HepG2 (cell line): ENCODE data around the gene GSTCD. TPM values are rescaled to one million over a fixed set of nuclear protein-coding genes. Genes with fewer than 3 reads are reported as not detected.

Source experiments
- ATAC-seq: fragments of 200-7000 bp; cut with Tn5 transposase; 3 replicates; pipeline ENCODE4 v1.9.1; 2020; ENCODE audit warnings: mild to moderate bottlenecking, moderate library complexity
- BruUV-seq: library from RNA; stranded (reverse); fragments of 400-500 nt; replicated peaks from 2 replicates; lab custom pipeline; 2021; lab: Mats Ljungman, UMichigan
- CTCF ChIA-PET: fragments of 300-600 bp; formaldehyde crosslinking; extraction: SDS; loops from one replicate; lab custom pipeline; 2021; ENCODE audit warnings: low total read pairs, inconsistent platforms, low intra/inter-chr PET ratio; lab: Yijun Ruan, JAX
- POLR2A ChIA-PET: fragments of 350-600 bp; sonication (Branson Sonifier 250); formaldehyde crosslinking; loops from one replicate; lab custom pipeline; 2020; ENCODE audit warnings: antibody characterized with exemption, inconsistent platforms; lab: Yijun Ruan, JAX
- DNase-seq: peaks from one replicate; pipeline ENCODE4 v3.0.0-alpha.2; 2015; ENCODE audit warnings: low spot score
- FAIRE-seq: peaks from 3 replicates; lab custom pipeline; 2011; peaks lifted over from hg19 to GRCh38; lab: Jason Lieb, UNC
- H2AFZ ChIP-seq: one replicate; pipeline ENCODE4 v1.6.1; 2011; ENCODE audit warnings: low read length, inconsistent platforms
- H3K27ac ChIP-seq: fragments of 300-600 bp; 3 replicates; pipeline ENCODE4 v1.8.0; 2011; ENCODE audit warnings: mixed run types, mild to moderate bottlenecking, mixed read lengths, low read length, inconsistent platforms; ENCODE audit not compliant: insufficient read depth; ENCODE audit errors: extremely low read length
- H3K27me3 ChIP-seq, 2 experiments: fragments of 200-600 bp in 1 of 2; 2 replicates in 1 of 2; 3 replicates in 1 of 2; pipeline versions ENCODE4 v1.6.0 to v1.8.0; 2011; ENCODE audit warnings: low read length in 2 of 2, mild to moderate bottlenecking in 2 of 2, moderate library complexity in 2 of 2, inconsistent platforms in 1 of 2; ENCODE audit not compliant: insufficient read depth in 2 of 2, control insufficient read depth in 1 of 2
- H3K36me3 ChIP-seq, 2 experiments: fragments of 200-600 bp in 1 of 2; replicated peaks in 1 of 2; 2 replicates in 1 of 2; 3 replicates in 1 of 2; pipeline versions ENCODE4 v1.5.1 to v1.8.0; 2011; ENCODE audit warnings: low read length in 2 of 2, inconsistent platforms in 1 of 2; ENCODE audit not compliant: insufficient read depth in 2 of 2, control insufficient read depth in 1 of 2
- H3K4me1 ChIP-seq: 2 replicates; pipeline ENCODE4 v1.5.1; 2012; ENCODE audit warnings: low read length, inconsistent platforms; ENCODE audit not compliant: insufficient read depth
- H3K4me2 ChIP-seq: 2 replicates; pipeline ENCODE4 v1.6.0; 2011; ENCODE audit warnings: low read depth, low read length, inconsistent platforms
- H3K4me3 ChIP-seq, 3 experiments: fragments of 200-600 bp in 1 of 3; sonication (generic), shearing (Covaris generic) in 1 of 3; replicated peaks in 1 of 3; 2 replicates each; pipeline ENCODE4 v1.5.1; 2011 to 2016; ENCODE audit warnings: low read length in 3 of 3, inconsistent platforms in 2 of 3, low read depth in 2 of 3, mild to moderate bottlenecking in 2 of 3, control low read depth in 1 of 3, mixed read lengths in 1 of 3; ENCODE audit not compliant: insufficient read depth in 1 of 3
- H3K79me2 ChIP-seq: one replicate; pipeline ENCODE4 v1.6.1; 2011; ENCODE audit warnings: low read length, inconsistent platforms; ENCODE audit not compliant: insufficient read depth
- H3K9ac ChIP-seq: 2 replicates; pipeline ENCODE4 v1.6.0; 2011; ENCODE audit warnings: mild to moderate bottlenecking, low read depth, low read length, inconsistent platforms; ENCODE audit not compliant: insufficient read depth
- H3K9me3 ChIP-seq: 2 replicates; pipeline ENCODE4 v1.5.1; 2012; ENCODE audit warnings: mild to moderate bottlenecking, low read length
- H4K20me1 ChIP-seq: 2 replicates; pipeline ENCODE4 v1.6.0; 2011; ENCODE audit warnings: inconsistent platforms, mild to moderate bottlenecking, low read length, moderate library complexity; ENCODE audit not compliant: insufficient read depth
- ATF5 ChIP-seq: sonication (generic); formaldehyde crosslinking; IDR thresholded peaks from 2 replicates; pipeline ENCODE4 v1.4.0; 2020; ENCODE audit warnings: mild to moderate bottlenecking, low read depth, missing genetic modification reagents
- MAFG ChIP-seq: sonication (generic); formaldehyde crosslinking; IDR thresholded peaks from 2 replicates; pipeline ENCODE4 v1.5.1; 2020; ENCODE audit warnings: mild to moderate bottlenecking, missing genetic modification reagents
- NR0B2 ChIP-seq: sonication (generic); formaldehyde crosslinking; IDR thresholded peaks from 2 replicates; pipeline ENCODE4 v1.4.0; 2020; ENCODE audit warnings: mild to moderate bottlenecking, missing genetic modification reagents
- SAP130 ChIP-seq: IDR thresholded peaks from 2 replicates; pipeline ENCODE4 v1.6.1; 2016; ENCODE audit warnings: low read depth
- SP4 ChIP-seq: sonication (generic); formaldehyde crosslinking; IDR thresholded peaks from 2 replicates; pipeline ENCODE4 v1.8.1; 2023; ENCODE audit warnings: mild to moderate bottlenecking, missing genetic modification reagents
- SRY ChIP-seq: sonication (generic); formaldehyde crosslinking; IDR thresholded peaks from 2 replicates; pipeline ENCODE4 v1.8.0; 2022; ENCODE audit warnings: mild to moderate bottlenecking, missing genetic modification reagents
- ZFP62 ChIP-seq: sonication (generic); formaldehyde crosslinking; IDR thresholded peaks from 2 replicates; pipeline ENCODE4 v1.4.0; 2020; ENCODE audit warnings: missing genetic modification reagents
- ZFP91 ChIP-seq: sonication (generic); formaldehyde crosslinking; IDR thresholded peaks from 2 replicates; pipeline ENCODE4 v1.9.0; 2022; ENCODE audit warnings: missing genetic modification reagents, mild to moderate bottlenecking, borderline replicate concordance
- ZMYM3 ChIP-seq: sonication (generic); formaldehyde crosslinking; IDR thresholded peaks from 2 replicates; pipeline ENCODE4 v1.5.1; 2020; ENCODE audit warnings: mild to moderate bottlenecking, missing genetic modification reagents
- ZNF20 ChIP-seq: sonication (generic); formaldehyde crosslinking; IDR thresholded peaks from 2 replicates; pipeline ENCODE4 v1.4.0; 2020; ENCODE audit warnings: mild to moderate bottlenecking, moderate library complexity, missing genetic modification reagents
- ZNF256 ChIP-seq: sonication (generic); formaldehyde crosslinking; conservative IDR thresholded peaks from 2 replicates; pipeline ENCODE4 v1.4.0; 2020; ENCODE audit warnings: missing genetic modification reagents
- ZNF367 ChIP-seq: sonication (generic); formaldehyde crosslinking; IDR thresholded peaks from 2 replicates; pipeline ENCODE4 v1.4.0; 2020; ENCODE audit warnings: missing genetic modification reagents, borderline replicate concordance
- ZNF460 ChIP-seq: sonication (generic); formaldehyde crosslinking; IDR thresholded peaks from 2 replicates; pipeline ENCODE4 v1.5.1; 2020; ENCODE audit warnings: missing genetic modification reagents, mild to moderate bottlenecking, borderline replicate concordance
- ZNF7 ChIP-seq: IDR thresholded peaks from 2 replicates; pipeline ENCODE4 v1.6.1; 2016; ENCODE audit warnings: missing biosample characterization, missing genetic modification reagents
- ZNF766 ChIP-seq: sonication (generic); formaldehyde crosslinking; IDR thresholded peaks from 2 replicates; pipeline ENCODE4 v1.5.0; 2020; ENCODE audit warnings: missing genetic modification reagents, borderline replicate concordance
- WGBS: methylation state at CpG from one replicate; pipeline ENCODE4 v1.1.6; 2017; ENCODE audit warnings: low lambda C conversion rate; 5-methylcytosine and 5-hydroxymethylcytosine counted together
- in situ Hi-C: cut with HindIII; loops from 2 replicates; pipeline ENCODE4 v1.10.0; 2017; ENCODE audit warnings: low pct_unique_long_range_greater_than_20kb; ENCODE audit not compliant: extremely low pct_ligation_motif_present
- intact Hi-C: fragments of 100-400 bp; cut with micrococcal nuclease; formaldehyde crosslinking; loops from one replicate; pipeline ENCODE4 v1.10.0; 2022; ENCODE audit not compliant: unreplicated experiment
- polyA plus RNA-seq, 8 experiments: library from polyadenylated mRNA; depleted of rRNA in 3 of 8; stranded (reverse) in 7 of 8; unstranded in 1 of 8; fragments of >200 nt; fragmentation: Illumina TruSeq in 4 of 8; extraction: Trizol in 4 of 8; gene quantifications; 2 replicates each; pipeline versions ENCODE4 v1.2.1 to v1.2.3, GENCODE V29; 2011 to 2016; ENCODE audit warnings: low read depth in 4 of 8, missing spikeins in 1 of 8, mixed read lengths in 1 of 8; ENCODE audit not compliant: insufficient read depth in 1 of 8
- total RNA-seq, 5 experiments: library from RNA; depleted of rRNA; stranded (reverse); fragments of >200 nt; fragmentation: Illumina TruSeq; extraction: Trizol; gene quantifications; 2 replicates each; pipeline ENCODE4 v1.2.3, GENCODE V29; 2016; ENCODE audit warnings: low read depth in 1 of 5

Gene GSTCD
- total and polyA plus RNA-seq, 2 of the 13 experiments (the other 11 are each of a cell fraction or from before 2014, with no cell fraction given) = 7.9 to 30.8 TPM

- H3K4me2 ChIP-seq = no peak overlapping the region
- H4K20me1 ChIP-seq = no peaks in the 10 kb centered on the region
- no peak overlapping the region for H2AFZ ChIP-seq
- no peaks in the 10 kb centered on the region for H3K36me3 ChIP-seq
- no peaks in the 10 kb centered on the region for H3K27me3 ChIP-seq
- no peaks in the 10 kb centered on the region for H3K79me2 ChIP-seq
- H3K9ac ChIP-seq = no peak overlapping the region
- TF ChIP-seq NR0B2 (no peak), ATF5 (CRISPR knock-in tag) (no peak), SRY (CRISPR knock-in tag) (no peak), SP4 (CRISPR knock-in tag) (no peak), ZNF20 (no peak), SAP130 (CRISPR knock-in tag) (no peak), ZNF7 (CRISPR knock-in tag) (no peak), ZNF256 (CRISPR knock-in tag) (no peak)
- no peak for FAIRE-seq
- ChIA-PET CTCF (no interaction called here), POLR2A (no interaction called here)
- intact Hi-C loops = no loop called here
- no peak for DNase-seq
- no peak for ATAC-seq
- no peaks in the 10 kb centered on the region for H3K9me3 ChIP-seq
- H3K27ac ChIP-seq = no peak overlapping the region
- no peaks in the 10 kb centered on the region for H3K4me1 ChIP-seq
- in situ Hi-C loops = no loop called here
- BruUV-seq = no TSS peak
- H3K4me3 ChIP-seq = no peak overlapping the region
- 97% methylated on average over 1 of the region's 1 CpG for WGBS
These were observed 88.6 kb downstream of the GSTCD start for GRCh38 chr4:105797225-105797624.

- H4K20me1 ChIP-seq = no peaks in the 10 kb centered on the region
- in situ Hi-C loops = no loop called here
- H3K27me3 ChIP-seq = no peaks in the 10 kb centered on the region
- intact Hi-C loops = no loop called here
- H3K27ac ChIP-seq = no peak overlapping the region
- no peak for FAIRE-seq
- POLR2A ChIA-PET = no interaction called here
- no peak overlapping the region for H2AFZ ChIP-seq
- CTCF ChIA-PET = no interaction called here
- no peaks in the 10 kb centered on the region for H3K36me3 ChIP-seq
- H3K9me3 ChIP-seq = no peaks in the 10 kb centered on the region
- H3K4me3 ChIP-seq = no peak overlapping the region
- WGBS = 97% methylated on average over 1 of the region's 1 CpG
- H3K4me1 ChIP-seq = no peaks in the 10 kb centered on the region
- no peak for DNase-seq
- no peak overlapping the region for H3K9ac ChIP-seq
- no peak for ATAC-seq
- no peaks in the 10 kb centered on the region for H3K79me2 ChIP-seq
- BruUV-seq = no TSS peak
- H3K4me2 ChIP-seq = no peak overlapping the region
- TF ChIP-seq ZFP62 = no peak
- TF ChIP-seq ZMYM3 = no peak
- TF ChIP-seq ZNF460 (CRISPR knock-in tag) = no peak
- no peak for TF ChIP-seq ZNF367 (CRISPR knock-in tag)
- no peak for TF ChIP-seq ZNF766
- TF ChIP-seq ZFP91 (CRISPR knock-in tag) = no peak
- TF ChIP-seq MAFG = no peak
These were observed 97.0 kb downstream of the GSTCD start for GRCh38 chr4:105805501-105806120.
